Measurements from ENCODE around the gene SNX10.

Gene SNX10

GRCh38 chr7:26385240-26385639 is 93.6 kb downstream of the SNX10 start:
- Histone ChIP-seq H3F3A (ENCODE audit: control insufficient read depth, insufficient read depth) (no peaks in the 10 kb centered on the region), H3K4me1 (ENCODE audit: control insufficient read depth, low read length) (peaks cover 6% of the 10 kb centered on the region; the same call in 1 of the 2 replicates), H3K9me3 (ENCODE audit: control insufficient read depth, insufficient read depth, low read length) (no peaks in the 10 kb centered on the region), H3K9me2 (replicated peaks; ENCODE audit: control insufficient read depth, low read length) (no peaks in the 10 kb centered on the region), H4K20me1 (ENCODE audit: control insufficient read depth, insufficient read depth, low read depth, low read length) (no peaks in the 10 kb centered on the region), H3K79me2 (ENCODE audit: control insufficient read depth, low read length) (no peaks in the 10 kb centered on the region), H3K36me3 (ENCODE audit: control insufficient read depth, low read length) (no peaks in the 10 kb centered on the region), H3K4me3 (ENCODE audit: low read length) (no peak overlapping the region), H3K4me2 (ENCODE audit: low read length) (no peak overlapping the region), H3K27me3 (ENCODE audit: control insufficient read depth, low read length) (peaks cover 57% of the 10 kb centered on the region), H3K27ac (ENCODE audit: low read depth, low read length) (no peak overlapping the region)
- TF ChIP-seq CTCF (IDR thresholded peaks at IDR 0.05; ENCODE audit: low read depth, low read length, poor library complexity, severe bottlenecking) (no peak), EZH2phosphoT487 (IDR thresholded peaks at IDR 0.05; ENCODE audit: borderline replicate concordance, low read length) (no peak)

- Histone ChIP-seq H3K27ac (ENCODE audit: low read depth, low read length) (no peak overlapping the region), H3K36me3 (ENCODE audit: control insufficient read depth, low read length) (no peaks in the 10 kb centered on the region), H3K4me3 (ENCODE audit: low read length) (no peak overlapping the region), H3F3A (ENCODE audit: control insufficient read depth, insufficient read depth) (no peaks in the 10 kb centered on the region), H3K27me3 (ENCODE audit: control insufficient read depth, low read length) (peaks cover 70% of the 10 kb centered on the region), H3K4me1 (ENCODE audit: control insufficient read depth, low read length) (peaks cover 6% of the 10 kb centered on the region; the same call in 1 of the 2 replicates), H3K9me3 (ENCODE audit: control insufficient read depth, insufficient read depth, low read length) (no peaks in the 10 kb centered on the region), H3K4me2 (ENCODE audit: low read length) (no peak overlapping the region), H3K9me2 (replicated peaks; ENCODE audit: control insufficient read depth, low read length) (no peaks in the 10 kb centered on the region), H4K20me1 (ENCODE audit: control insufficient read depth, insufficient read depth, low read depth, low read length) (no peaks in the 10 kb centered on the region), H3K79me2 (ENCODE audit: control insufficient read depth, low read length) (no peaks in the 10 kb centered on the region)
- TF ChIP-seq CTCF (IDR thresholded peaks at IDR 0.05; ENCODE audit: low read depth, low read length, poor library complexity, severe bottlenecking) (no peak), EZH2phosphoT487 (IDR thresholded peaks at IDR 0.05; ENCODE audit: borderline replicate concordance, low read length) (no peak)
Observed at GRCh38 chr7:26387731-26388130, 96.1 kb downstream of the SNX10 start.

- no peaks in the 10 kb centered on the region for H3K36me3 ChIP-seq (ENCODE audit: control insufficient read depth, low read length)
- H3K4me3 ChIP-seq (ENCODE audit: low read length) = no peak overlapping the region
- H3K9me3 ChIP-seq (ENCODE audit: control insufficient read depth, insufficient read depth, low read length) = no peaks in the 10 kb centered on the region
- TF ChIP-seq EZH2phosphoT487 (IDR thresholded peaks at IDR 0.05; ENCODE audit: borderline replicate concordance, low read length) (no peak), CTCF (IDR thresholded peaks at IDR 0.05; ENCODE audit: low read depth, low read length, poor library complexity, severe bottlenecking) (no peak)
- no peak overlapping the region for H3K27ac ChIP-seq (ENCODE audit: low read depth, low read length)
- H3K4me2 ChIP-seq (ENCODE audit: low read length) = no peak overlapping the region
- no peaks in the 10 kb centered on the region for H4K20me1 ChIP-seq (ENCODE audit: control insufficient read depth, insufficient read depth, low read depth, low read length)
- H3F3A ChIP-seq (ENCODE audit: control insufficient read depth, insufficient read depth) = no peaks in the 10 kb centered on the region
- no peaks in the 10 kb centered on the region for H3K9me2 ChIP-seq (replicated peaks; ENCODE audit: control insufficient read depth, low read length)
- H3K4me1 ChIP-seq (ENCODE audit: control insufficient read depth, low read length) = peaks cover 6% of the 10 kb centered on the region; the same call in 1 of the 2 replicates
- H3K27me3 ChIP-seq (ENCODE audit: control insufficient read depth, low read length) = peaks cover 69% of the 10 kb centered on the region
- no peaks in the 10 kb centered on the region for H3K79me2 ChIP-seq (ENCODE audit: control insufficient read depth, low read length)
Observed at GRCh38 chr7:26388256-26388655, 96.6 kb downstream of the SNX10 start.

Measured in DOHH2 (cell line).